CMK (cell line): ENCODE data around the gene TDO2.

ENCODE experiments used
- DNase-seq: peaks from one replicate; pipeline ENCODE4 v3.0.0-alpha.2; 2010; ENCODE audit warnings: low read depth

The TDO2 gene

GRCh38 chr4:155903453-155903852 is at the start of gene TDO2:
Gene TDO2, plus strand, starts transcription at chr4:155903696. Its CDS starts 63 bp downstream, at chr4:155903759.
- no peak for DNase-seq

GRCh38 chr4:155854582-155855226 is 48.8 kb upstream of the TDO2 start:
- DNase-seq: no peak

DNA sequence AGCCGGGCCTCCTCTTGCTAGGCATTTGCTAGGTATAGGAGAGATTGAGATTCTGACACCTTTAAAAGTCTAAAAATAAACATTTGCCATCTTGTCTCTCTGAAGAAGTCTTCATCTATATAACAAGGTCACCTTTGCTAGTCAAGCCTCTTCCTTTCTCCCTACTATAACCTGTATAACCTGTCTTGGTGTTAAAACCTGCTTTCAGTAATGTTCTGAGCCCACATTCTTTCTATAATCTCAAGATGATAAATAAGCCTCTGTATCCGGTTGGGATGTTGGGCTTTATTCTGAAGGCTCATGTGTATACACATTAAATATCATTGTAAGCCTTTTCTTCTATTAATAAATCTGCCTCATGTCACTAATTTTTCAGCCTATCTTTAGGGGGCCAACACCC is 47.6 kb upstream of the TDO2 start:
- DNase-seq: no peak

GRCh38 chr4:155866177-155866576 is 37.3 kb upstream of the TDO2 start, which contains the start of gene ASIC5:
Gene ASIC5, minus strand, starts transcription at chr4:155866277. Its CDS starts 51 bp downstream, at chr4:155866226.
- DNase-seq: no peak

DNA sequence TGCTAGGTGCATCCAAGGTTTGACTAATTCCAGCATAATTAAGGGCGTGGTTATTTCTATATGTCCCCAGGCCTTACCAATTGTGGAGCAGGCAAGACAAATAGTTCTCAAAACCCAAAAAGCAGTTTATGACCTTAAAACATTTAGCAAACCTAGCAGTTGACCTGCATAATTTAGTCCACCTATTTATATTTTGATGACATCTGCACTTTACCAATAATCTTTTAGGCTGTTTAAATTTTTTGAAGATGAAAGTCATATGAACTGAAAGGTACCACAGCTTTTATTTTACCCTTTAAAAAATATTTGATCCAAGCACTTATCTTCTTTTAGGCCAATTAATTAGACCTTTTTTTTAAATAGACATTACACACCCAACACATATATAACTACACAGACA is 27.6 kb upstream of the TDO2 start:
- DNase-seq: no peak

GRCh38 chr4:155877971-155878370 is 25.5 kb upstream of the TDO2 start:
- DNase-seq: no peak

DNA sequence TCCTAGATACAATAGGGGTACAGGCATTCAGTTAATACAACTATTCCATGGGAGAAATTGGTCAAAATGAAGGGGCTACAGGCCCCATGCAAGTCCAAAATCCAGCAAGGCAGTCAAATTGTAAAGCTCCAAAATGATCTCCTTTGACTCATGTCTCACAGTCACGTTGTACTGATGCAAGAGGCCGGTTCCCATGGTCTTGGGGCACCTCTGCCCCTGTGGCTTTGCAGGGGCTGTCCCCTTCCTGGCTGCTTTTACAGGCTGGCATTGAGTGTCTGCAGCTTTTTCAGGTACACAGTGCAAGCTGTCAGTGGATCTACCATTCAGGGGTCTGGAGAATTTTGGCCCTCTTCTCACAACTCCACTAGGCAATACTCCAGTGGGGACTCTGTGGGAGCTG is 24.9 kb upstream of the TDO2 start:
- no peak for DNase-seq

- DNase-seq: no peak
These were observed 23.7 kb upstream of the TDO2 start for GRCh38 chr4:155879767-155880166.

GRCh38 chr4:155881555-155881954 is 21.9 kb upstream of the TDO2 start:
- DNase-seq: no peak

GRCh38 chr4:155883895-155884294 is 19.6 kb upstream of the TDO2 start:
- DNase-seq: no peak

DNA sequence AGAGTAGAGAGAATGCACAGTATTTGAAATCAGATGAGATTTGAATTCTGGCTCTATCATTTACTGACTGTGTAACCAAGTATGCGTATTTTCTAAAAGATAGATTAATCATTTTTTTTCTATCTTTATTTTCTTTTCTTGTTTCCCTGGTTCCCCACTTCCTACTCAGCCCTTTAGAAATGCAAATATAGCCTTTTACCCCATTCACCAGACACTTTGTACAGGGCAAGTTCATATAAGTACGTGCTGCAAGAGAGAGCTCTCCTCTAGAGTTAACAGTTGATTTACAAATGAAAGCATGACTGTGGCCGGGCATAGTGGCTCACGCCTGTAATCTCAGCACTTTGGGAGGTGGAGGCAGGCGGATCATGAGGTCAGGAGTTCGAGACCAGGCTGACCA is 17.8 kb upstream of the TDO2 start:
- no peak for DNase-seq

DNA sequence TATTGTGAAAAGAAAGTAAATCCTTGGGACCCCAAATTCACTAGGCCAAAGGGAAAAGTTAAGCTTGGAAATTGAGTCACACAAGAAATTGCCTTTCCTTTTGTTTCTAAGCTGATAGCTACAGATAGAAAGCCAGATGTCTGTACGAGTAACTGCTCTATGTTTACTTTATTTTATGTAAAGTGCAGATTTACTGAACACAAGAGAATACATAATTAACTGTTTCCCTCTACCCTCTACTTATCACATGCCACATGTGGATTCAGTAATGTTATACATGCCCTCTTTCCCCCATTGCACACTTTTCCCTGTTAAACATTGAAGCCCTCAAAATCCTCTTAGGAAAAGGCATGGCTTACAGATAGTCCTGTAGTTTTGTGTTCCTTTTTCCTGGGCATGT is 16.5 kb upstream of the TDO2 start:
- DNase-seq: no peak

GRCh38 chr4:155887847-155888570 is 15.5 kb upstream of the TDO2 start:
- DNase-seq: no peak

- no peak for DNase-seq
These were observed 14.3 kb upstream of the TDO2 start for GRCh38 chr4:155889031-155889793.

- no peak for DNase-seq
These were observed 13.6 kb upstream of the TDO2 start for GRCh38 chr4:155889946-155890345.

GRCh38 chr4:155891058-155891457 is 12.4 kb upstream of the TDO2 start:
- DNase-seq: no peak

DNA sequence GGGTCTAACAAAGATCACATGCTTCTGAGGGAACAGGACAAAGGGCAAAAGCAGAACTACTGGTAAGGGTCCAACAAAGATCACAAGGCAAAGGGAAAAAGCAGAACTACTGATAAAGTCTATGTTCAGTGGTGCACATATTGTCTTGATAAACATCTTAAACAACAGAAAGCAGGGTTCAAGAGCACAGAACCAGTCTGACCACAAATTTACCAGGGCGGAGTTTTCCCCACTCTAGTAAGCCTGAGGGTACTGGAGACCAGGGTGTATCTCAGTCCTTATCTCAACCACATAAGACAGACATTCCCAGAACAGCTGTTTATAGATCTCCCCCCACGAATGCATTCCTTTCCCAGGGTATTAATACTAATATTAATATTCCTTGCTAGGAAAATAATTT is 5.1 kb upstream of the TDO2 start:
- DNase-seq: peak; percentile 14

- no peak for DNase-seq
These were observed 3.6 kb upstream of the TDO2 start for GRCh38 chr4:155899891-155900290.

- DNase-seq: no peak
These were observed 3.1 kb upstream of the TDO2 start for GRCh38 chr4:155900381-155900780.

- DNase-seq: no peak
These were observed 2.5 kb upstream of the TDO2 start for GRCh38 chr4:155901013-155901412.

GRCh38 chr4:155904331-155904730 is 835 bp downstream of the TDO2 start:
- DNase-seq: no peak

DNA sequence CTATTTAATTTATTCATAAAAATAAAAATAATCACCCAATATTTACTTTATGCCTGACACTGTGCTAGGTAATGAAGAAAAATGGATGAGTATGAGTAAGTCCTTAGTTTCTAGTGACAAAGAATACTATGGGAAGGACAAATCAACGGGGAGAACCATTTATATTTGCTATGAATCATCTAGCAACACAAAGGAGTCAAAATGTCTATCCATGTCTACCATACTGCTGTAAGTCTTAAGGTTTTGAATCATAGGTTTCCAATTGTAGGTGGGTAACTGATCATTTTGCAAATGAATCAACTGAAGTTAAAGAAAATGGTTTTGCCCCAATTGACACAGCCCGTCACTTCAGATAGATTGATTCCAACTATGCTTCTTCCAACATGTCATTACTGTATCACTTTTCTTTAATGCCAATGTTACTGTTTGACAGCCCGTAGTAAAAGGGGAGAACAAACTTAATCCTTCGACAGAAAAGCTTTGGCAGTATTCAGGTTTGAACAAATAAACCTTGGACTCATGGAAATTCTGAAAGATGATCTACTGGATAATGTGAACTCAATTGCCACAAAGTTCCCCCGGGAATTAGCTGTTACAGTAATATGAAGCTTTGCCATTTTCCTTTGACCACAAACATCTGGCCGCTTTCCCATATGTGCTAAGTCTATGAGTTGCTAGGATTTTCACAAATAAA is 3.2 kb downstream of the TDO2 start:
- DNase-seq: no peak
